Sigmoid colon (tissue), 4 donors: Measurements from ENCODE around the gene LUZP2.

Experiments used
- EP300 ChIP-seq, 4 donors: sonication (generic); formaldehyde crosslinking; IDR thresholded peaks; one replicate each; pipeline ENCODE4 v1.6.1; 2017; ENCODE audit warnings: antibody characterized with exemption in 4 of 4
- POLR2A ChIP-seq, 2 donors: fragments of 450-650 bp; IDR thresholded peaks; one replicate each; pipeline ENCODE4 v1.6.1; 2016; ENCODE audit warnings: antibody characterized with exemption in 2 of 2, mild to moderate bottlenecking in 2 of 2, moderate library complexity in 2 of 2
- POLR2AphosphoS5 ChIP-seq, 4 donors: sonication (generic); formaldehyde crosslinking; IDR thresholded peaks; one replicate each; pipeline ENCODE4 v1.6.1; 2017; ENCODE audit warnings: antibody characterized with exemption in 4 of 4
- TF ChIP-seq, protein P1 (sequence below), 4 experiments: fragments of 450-650 bp in 3 of 4; fragments of 200-600 bp in 1 of 4; IDR thresholded peaks; one replicate each; pipeline ENCODE4 v1.5.1; 2016 to 2019; ENCODE audit warnings: antibody characterized with exemption in 4 of 4, mild to moderate bottlenecking in 3 of 4, moderate library complexity in 2 of 4

DNA sequence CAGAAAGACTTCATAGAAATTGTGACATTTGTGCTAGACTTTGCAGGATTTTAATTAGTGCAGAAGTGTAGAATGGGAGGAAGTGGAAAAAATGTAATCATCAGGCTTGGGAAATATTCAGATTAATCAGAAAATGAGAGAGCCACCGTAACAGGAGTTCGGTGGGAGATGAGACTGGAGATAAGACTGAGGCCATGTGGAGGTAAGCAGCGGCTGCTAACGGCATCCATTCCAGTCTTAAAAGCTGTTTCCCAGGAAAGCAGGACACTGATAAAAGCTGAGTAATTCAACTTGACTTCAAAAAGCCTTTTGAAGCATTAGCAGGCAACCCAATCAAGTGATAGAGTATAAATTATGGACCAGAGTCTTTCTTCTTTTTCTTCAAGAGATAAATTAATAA is 369.9 kb downstream of the LUZP2 start:
- TF ChIP-seq POLR2AphosphoS5 (IDR thresholded peaks at IDR 0.05): no peak
- TF ChIP-seq, protein P1, sequence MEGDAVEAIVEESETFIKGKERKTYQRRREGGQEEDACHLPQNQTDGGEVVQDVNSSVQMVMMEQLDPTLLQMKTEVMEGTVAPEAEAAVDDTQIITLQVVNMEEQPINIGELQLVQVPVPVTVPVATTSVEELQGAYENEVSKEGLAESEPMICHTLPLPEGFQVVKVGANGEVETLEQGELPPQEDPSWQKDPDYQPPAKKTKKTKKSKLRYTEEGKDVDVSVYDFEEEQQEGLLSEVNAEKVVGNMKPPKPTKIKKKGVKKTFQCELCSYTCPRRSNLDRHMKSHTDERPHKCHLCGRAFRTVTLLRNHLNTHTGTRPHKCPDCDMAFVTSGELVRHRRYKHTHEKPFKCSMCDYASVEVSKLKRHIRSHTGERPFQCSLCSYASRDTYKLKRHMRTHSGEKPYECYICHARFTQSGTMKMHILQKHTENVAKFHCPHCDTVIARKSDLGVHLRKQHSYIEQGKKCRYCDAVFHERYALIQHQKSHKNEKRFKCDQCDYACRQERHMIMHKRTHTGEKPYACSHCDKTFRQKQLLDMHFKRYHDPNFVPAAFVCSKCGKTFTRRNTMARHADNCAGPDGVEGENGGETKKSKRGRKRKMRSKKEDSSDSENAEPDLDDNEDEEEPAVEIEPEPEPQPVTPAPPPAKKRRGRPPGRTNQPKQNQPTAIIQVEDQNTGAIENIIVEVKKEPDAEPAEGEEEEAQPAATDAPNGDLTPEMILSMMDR (IDR thresholded peaks at IDR 0.05): no peak
- no peak for TF ChIP-seq POLR2A (IDR thresholded peaks at IDR 0.05)
- no peak for TF ChIP-seq EP300 (IDR thresholded peaks at IDR 0.05)
